GM12801 (cell line): ENCODE data around the gene DCX.

Experiments used
- CTCF ChIP-seq: IDR thresholded peaks from one replicate; pipeline ENCODE4 v1.5.1; 2011; ENCODE audit warnings: control low read depth; ENCODE audit not compliant: insufficient read length; ENCODE audit errors: extremely low read depth

DCX gene

GRCh38 chrX:111353793-111354192 is 58.2 kb downstream of the DCX start:
- no peak for TF ChIP-seq CTCF

GRCh38 chrX:111352424-111352823 is 59.6 kb downstream of the DCX start:
- TF ChIP-seq CTCF = no peak

GRCh38 chrX:111349934-111350333 is 62.1 kb downstream of the DCX start:
- TF ChIP-seq CTCF = no peak

GRCh38 chrX:111349101-111349500 is 62.9 kb downstream of the DCX start:
- TF ChIP-seq CTCF = no peak

- no peak for TF ChIP-seq CTCF
Observed at GRCh38 chrX:111348429-111348828, 63.6 kb downstream of the DCX start.

- TF ChIP-seq CTCF = no peak
Observed at GRCh38 chrX:111340054-111340453, 71.9 kb downstream of the DCX start.

- no peak for TF ChIP-seq CTCF
Observed at GRCh38 chrX:111339212-111339611, 72.8 kb downstream of the DCX start.
